Hematopoietic multipotent progenitor cell treated with erythropoietin and hydrocortisone succinate and interleukin-3 and kit ligand, for 4 days (in vitro differentiated cells): ENCODE results near the gene MBOAT2.

Source experiments
- DNase-seq: peaks from one replicate; pipeline ENCODE4 v3.0.0-alpha.2; 2015

The MBOAT2 gene

GRCh38 chr2:8805278-8806210 is 197.9 kb downstream of the MBOAT2 start:
- peak; percentile 25 for DNase-seq

GRCh38 chr2:8803658-8804379 is 199.7 kb downstream of the MBOAT2 start:
- peak; percentile 56 for DNase-seq

- DNase-seq, result no peak
Observed at GRCh38 chr2:8802741-8803140, 200.7 kb downstream of the MBOAT2 start.
